Measurements from ENCODE around the gene TALDO1.
A peak's percentile ranks its signal among the peaks of the same experiment; 100 is the strongest.

Gene TALDO1

GRCh38 chr11:770642-771616 lies 23.7 kb downstream of the TALDO1 start:
- no peak for DNase-seq (ENCODE audit: low spot score)

- DNase-seq (ENCODE audit: low spot score), result no peak
Measured at GRCh38 chr11:771617-772204, 24.4 kb downstream of the TALDO1 start.

GRCh38 chr11:772429-773390 lies 25.4 kb downstream of the TALDO1 start:
- peak; percentile 93 for DNase-seq (ENCODE audit: low spot score)

- DNase-seq (ENCODE audit: low spot score), result no peak
Measured at GRCh38 chr11:773425-773824, 26.2 kb downstream of the TALDO1 start.

GRCh38 chr11:773830-774229 lies 26.6 kb downstream of the TALDO1 start:
- DNase-seq (ENCODE audit: low spot score), result no peak

GRCh38 chr11:774873-775592 lies 27.8 kb downstream of the TALDO1 start:
- no peak for DNase-seq (ENCODE audit: low spot score)

GRCh38 chr11:776263-776560 lies 28.9 kb downstream of the TALDO1 start:
- no peak for DNase-seq (ENCODE audit: low spot score)

- no peak for DNase-seq (ENCODE audit: low spot score)
Measured at GRCh38 chr11:776561-777287, 29.5 kb downstream of the TALDO1 start.

- peak; percentile 84 for DNase-seq (ENCODE audit: low spot score)
Measured at GRCh38 chr11:777288-778255, 30.3 kb downstream of the TALDO1 start, which contains the start of gene GATD1. TSS of gene GATD1 (minus strand) at chr11:777487. CDS start at chr11:777462, 25 bp downstream.

- no peak for DNase-seq (ENCODE audit: low spot score)
Measured at GRCh38 chr11:778976-779954, 32.0 kb downstream of the TALDO1 start.

- no peak for DNase-seq (ENCODE audit: low spot score)
Measured at GRCh38 chr11:779955-780532, 32.8 kb downstream of the TALDO1 start.

- DNase-seq (ENCODE audit: low spot score), result no peak
Measured at GRCh38 chr11:782264-783174, 35.3 kb downstream of the TALDO1 start.

- peak; percentile 73 for DNase-seq (ENCODE audit: low spot score)
Measured at GRCh38 chr11:783581-784015, 36.3 kb downstream of the TALDO1 start.

- no peak for DNase-seq (ENCODE audit: low spot score)
Measured at GRCh38 chr11:786235-787083, 39.2 kb downstream of the TALDO1 start.

- DNase-seq (ENCODE audit: low spot score), result no peak
Measured at GRCh38 chr11:787084-787675, 39.9 kb downstream of the TALDO1 start.
